Calu3 (cell line): ENCODE measurements around the gene JOSD2. TPM values are rescaled to one million over a fixed set of nuclear protein-coding genes. Genes with fewer than 3 reads are reported as not detected.
A peak's percentile ranks its signal among the peaks of the same experiment; 100 is the strongest.

ENCODE experiments used
- BruUV-seq: library from RNA; stranded (reverse); fragments of 400-500 nt; replicated peaks from 2 replicates; lab custom pipeline; 2021; lab: Mats Ljungman, UMichigan
- CTCF ChIA-PET: fragments of 300-600 bp; sonication (Branson Sonifier 250); formaldehyde crosslinking; loops from one replicate; lab custom pipeline; 2022; ENCODE audit warnings: antibody characterized with exemption; lab: Charles Lee
- DNase-seq: peaks from one replicate; pipeline ENCODE4 v3.0.0; 2022
- H3K27ac Mint-ChIP-seq: one replicate; pipeline ENCODE4 v1.8.0; 2022; ENCODE audit warnings: mixed read lengths; ENCODE audit not compliant: unreplicated experiment
- H3K27me3 Mint-ChIP-seq: one replicate; pipeline ENCODE4 v1.8.0; 2022; ENCODE audit warnings: mixed read lengths; ENCODE audit not compliant: unreplicated experiment
- H3K36me3 Mint-ChIP-seq: one replicate; pipeline ENCODE4 v1.8.0; 2022; ENCODE audit warnings: mild to moderate bottlenecking, moderate library complexity, mixed read lengths; ENCODE audit not compliant: insufficient read depth, unreplicated experiment
- H3K4me1 Mint-ChIP-seq: one replicate; pipeline ENCODE4 v1.8.0; 2022; ENCODE audit warnings: mild to moderate bottlenecking, low read depth, mixed read lengths; ENCODE audit not compliant: unreplicated experiment
- H3K4me3 Mint-ChIP-seq: one replicate; pipeline ENCODE4 v1.8.0; 2022; ENCODE audit warnings: mild to moderate bottlenecking, low read depth, moderate library complexity, mixed read lengths; ENCODE audit not compliant: unreplicated experiment
- H3K9me3 Mint-ChIP-seq: one replicate; pipeline ENCODE4 v1.8.0; 2022; ENCODE audit warnings: low read depth, mixed read lengths; ENCODE audit not compliant: unreplicated experiment
- intact Hi-C: fragments of 100-400 bp; cut with micrococcal nuclease; formaldehyde crosslinking; loops from one replicate; pipeline ENCODE4 v1.10.0; 2022; ENCODE audit not compliant: unreplicated experiment
- total RNA-seq: library from RNA; stranded (reverse); gene quantifications from 2 replicates; pipeline ENCODE4 v1.2.3, GENCODE V29; 2022
- TF ChIP-seq, protein P1 (sequence below): fragments of 200-600 bp; IDR thresholded peaks from one replicate; pipeline ENCODE4 v1.8.0; 2022; ENCODE audit warnings: antibody characterized with exemption; ENCODE audit not compliant: unreplicated experiment

JOSD2 gene
- total RNA-seq, 1 experiment from 2014 or later, result 38.6 TPM

- intact Hi-C loops, result no loop called here
- no TSS peak for BruUV-seq
- Mint-ChIP-seq H3K4me1 (peaks cover under 1% of the 10 kb centered on the region), H3K27me3 (peaks cover 47% of the 10 kb centered on the region), H3K36me3 (peaks cover 30% of the 10 kb centered on the region), H3K27ac (no peak overlapping the region), H3K9me3 (no peaks in the 10 kb centered on the region), H3K4me3 (no peak overlapping the region)
- TF ChIP-seq, protein P1, sequence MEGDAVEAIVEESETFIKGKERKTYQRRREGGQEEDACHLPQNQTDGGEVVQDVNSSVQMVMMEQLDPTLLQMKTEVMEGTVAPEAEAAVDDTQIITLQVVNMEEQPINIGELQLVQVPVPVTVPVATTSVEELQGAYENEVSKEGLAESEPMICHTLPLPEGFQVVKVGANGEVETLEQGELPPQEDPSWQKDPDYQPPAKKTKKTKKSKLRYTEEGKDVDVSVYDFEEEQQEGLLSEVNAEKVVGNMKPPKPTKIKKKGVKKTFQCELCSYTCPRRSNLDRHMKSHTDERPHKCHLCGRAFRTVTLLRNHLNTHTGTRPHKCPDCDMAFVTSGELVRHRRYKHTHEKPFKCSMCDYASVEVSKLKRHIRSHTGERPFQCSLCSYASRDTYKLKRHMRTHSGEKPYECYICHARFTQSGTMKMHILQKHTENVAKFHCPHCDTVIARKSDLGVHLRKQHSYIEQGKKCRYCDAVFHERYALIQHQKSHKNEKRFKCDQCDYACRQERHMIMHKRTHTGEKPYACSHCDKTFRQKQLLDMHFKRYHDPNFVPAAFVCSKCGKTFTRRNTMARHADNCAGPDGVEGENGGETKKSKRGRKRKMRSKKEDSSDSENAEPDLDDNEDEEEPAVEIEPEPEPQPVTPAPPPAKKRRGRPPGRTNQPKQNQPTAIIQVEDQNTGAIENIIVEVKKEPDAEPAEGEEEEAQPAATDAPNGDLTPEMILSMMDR, result no peak
- DNase-seq, result no peak
- CTCF ChIA-PET, result no interaction called here
Measured at GRCh38 chr19:50516964-50517703, 6.1 kb upstream of the JOSD2 start.

DNA sequence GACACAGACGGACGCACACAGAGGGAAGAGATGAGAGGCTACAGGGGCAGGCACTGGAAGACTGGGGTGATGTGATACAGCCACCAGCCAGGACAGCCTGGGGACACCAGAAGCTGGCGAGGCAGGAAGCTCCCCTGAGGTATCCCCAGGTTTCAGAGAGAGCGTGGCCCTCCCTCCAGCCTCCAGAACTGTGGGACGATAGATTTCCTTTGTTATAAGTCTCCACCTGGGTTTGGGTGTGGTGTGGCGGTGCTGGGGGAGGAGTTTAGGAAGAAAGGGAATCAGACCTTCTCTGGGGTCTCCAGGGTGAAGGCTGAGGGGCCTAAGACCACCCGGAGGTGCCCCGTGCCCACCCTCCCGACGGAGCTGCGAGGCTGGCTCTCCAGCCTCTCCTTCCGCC, 5.5 kb upstream of the JOSD2 start:
- Mint-ChIP-seq H3K4me3 (no peak overlapping the region), H3K4me1 (peaks cover 8% of the 10 kb centered on the region), H3K9me3 (no peaks in the 10 kb centered on the region), H3K27me3 (peaks cover 54% of the 10 kb centered on the region), H3K36me3 (peaks cover 37% of the 10 kb centered on the region), H3K27ac (peak overlapping the region; percentile 21)
- intact Hi-C loops, result no loop called here
- TF ChIP-seq, protein P1, result no peak
- BruUV-seq, result no TSS peak
- no peak for DNase-seq
- CTCF ChIA-PET, result no interaction called here

DNA sequence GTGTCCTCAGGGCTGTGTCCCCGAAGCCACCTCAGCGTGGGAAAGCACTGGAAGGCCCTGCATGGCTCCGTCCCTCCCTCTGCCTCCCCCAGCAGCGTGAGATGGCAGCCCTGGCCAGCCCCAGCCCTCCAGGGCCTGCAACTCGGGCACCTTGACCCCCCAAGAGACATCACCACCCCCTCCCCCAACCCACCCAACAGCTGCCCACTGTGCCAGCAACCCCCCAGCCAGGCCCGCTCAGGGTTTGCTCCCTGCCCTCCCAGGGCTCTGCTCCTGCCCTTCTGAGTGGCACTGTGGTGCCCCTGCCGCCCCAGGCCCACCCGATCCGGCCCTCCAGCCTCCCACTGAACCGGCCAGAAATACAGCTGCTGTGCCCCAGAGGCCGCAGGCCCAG, 4.2 kb upstream of the JOSD2 start:
- Mint-ChIP-seq H3K9me3 (no peaks in the 10 kb centered on the region), H3K4me3 (no peak overlapping the region), H3K27ac (no peak overlapping the region), H3K36me3 (peaks cover 50% of the 10 kb centered on the region), H3K27me3 (peaks cover 57% of the 10 kb centered on the region), H3K4me1 (peaks cover 13% of the 10 kb centered on the region)
- no TSS peak for BruUV-seq
- no peak for DNase-seq
- intact Hi-C loops, result no loop called here
- TF ChIP-seq, protein P1, result no peak
- CTCF ChIA-PET, result interaction anchor here (0.5 to 0.7 kb wide), 2 partner anchors 26 to 373 kb away, joined by 3 to 4 read pairs; no protein-coding TSS in a partner anchor

GRCh38 chr19:50514346-50515167, 3.6 kb upstream of the JOSD2 start:
- TF ChIP-seq, protein P1, result no peak
- Mint-ChIP-seq H3K36me3 (peaks cover 51% of the 10 kb centered on the region), H3K9me3 (no peaks in the 10 kb centered on the region), H3K27ac (peak overlapping the region; percentile 44), H3K27me3 (peaks cover 57% of the 10 kb centered on the region), H3K4me3 (no peak overlapping the region), H3K4me1 (peaks cover 13% of the 10 kb centered on the region)
- CTCF ChIA-PET, result no interaction called here
- intact Hi-C loops, result no loop called here
- DNase-seq, result no peak
- no TSS peak for BruUV-seq
